ENCODE data around the gene PRELID3B.
"Not testable (repeated sequence)": the region's sequence is repeated elsewhere in the genome, so short reads cannot be mapped to it uniquely, and the experiment has no call there.

The PRELID3B gene

DNA sequence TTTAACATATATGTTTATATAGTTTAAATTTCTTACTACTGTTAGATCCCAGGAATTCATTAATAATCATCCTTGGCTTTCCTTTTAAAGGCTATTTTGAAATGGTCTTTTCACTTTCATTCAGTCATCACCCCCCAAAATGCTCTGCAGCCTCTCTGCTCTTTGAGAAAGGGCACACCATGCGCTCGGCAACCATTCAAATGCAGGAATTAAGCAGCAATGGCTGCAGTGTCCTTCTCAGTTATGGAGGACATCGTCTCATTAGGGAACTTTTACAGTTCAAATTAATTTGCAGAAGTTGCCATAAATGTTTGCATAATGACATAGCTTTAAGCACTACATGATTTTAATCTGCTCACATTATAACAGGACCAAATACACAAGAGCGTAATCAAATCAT, 17.1 kb downstream of the PRELID3B start:
- DNase-seq (ENCODE audit: low spot score): no peak

DNA sequence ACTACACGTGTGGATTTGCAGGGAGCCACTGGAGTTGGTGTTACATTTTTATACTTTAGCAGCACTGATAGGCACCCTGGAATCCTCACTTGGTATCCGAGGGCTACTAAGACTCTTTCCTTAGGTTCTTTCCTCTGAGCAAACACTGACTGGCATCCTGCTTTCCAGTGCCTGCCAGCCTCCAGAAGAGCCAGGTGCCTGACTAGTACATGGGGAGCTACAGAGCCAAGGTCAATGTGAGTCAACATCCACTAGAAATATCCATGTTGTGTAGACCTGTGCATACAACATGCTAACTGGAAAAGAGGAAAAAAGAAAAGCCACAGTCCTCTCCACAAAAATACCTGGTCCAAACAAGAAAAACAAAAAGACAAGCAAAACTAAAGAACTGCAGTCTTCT, 17.5 kb downstream of the PRELID3B start:
- DNase-seq (ENCODE audit: low spot score): no peak

- DNase-seq (ENCODE audit: low spot score): no peak
Observed at GRCh38 chr20:59024111-59024530, 18.5 kb downstream of the PRELID3B start.

- no peak for DNase-seq (ENCODE audit: low spot score)
Observed at GRCh38 chr20:59023616-59024015, 19.0 kb downstream of the PRELID3B start.

DNA sequence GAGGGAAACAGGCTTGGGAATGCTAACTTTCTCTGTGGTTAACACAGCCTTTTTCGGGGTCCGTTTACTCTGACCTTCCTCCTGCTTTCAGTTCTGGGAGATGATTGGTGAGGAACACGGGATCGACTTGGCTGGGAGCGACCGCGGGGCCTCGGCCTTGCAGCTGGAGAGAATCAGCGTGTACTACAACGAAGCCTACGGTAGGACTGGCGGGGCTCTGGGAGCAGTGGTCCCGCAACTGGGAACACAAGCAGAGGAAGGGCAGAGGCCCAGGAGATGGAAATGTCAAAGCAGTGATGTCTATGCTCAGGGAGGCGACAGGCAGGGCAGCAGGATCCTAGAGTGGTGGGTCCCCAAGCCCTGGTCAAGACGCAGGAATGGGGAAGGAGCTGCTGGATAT, 19.8 kb downstream of the PRELID3B start:
- no peak for DNase-seq (ENCODE audit: low spot score)

GRCh38 chr20:59020938-59021551, 21.5 kb downstream of the PRELID3B start:
- DNase-seq (ENCODE audit: low spot score): no peak

DNA sequence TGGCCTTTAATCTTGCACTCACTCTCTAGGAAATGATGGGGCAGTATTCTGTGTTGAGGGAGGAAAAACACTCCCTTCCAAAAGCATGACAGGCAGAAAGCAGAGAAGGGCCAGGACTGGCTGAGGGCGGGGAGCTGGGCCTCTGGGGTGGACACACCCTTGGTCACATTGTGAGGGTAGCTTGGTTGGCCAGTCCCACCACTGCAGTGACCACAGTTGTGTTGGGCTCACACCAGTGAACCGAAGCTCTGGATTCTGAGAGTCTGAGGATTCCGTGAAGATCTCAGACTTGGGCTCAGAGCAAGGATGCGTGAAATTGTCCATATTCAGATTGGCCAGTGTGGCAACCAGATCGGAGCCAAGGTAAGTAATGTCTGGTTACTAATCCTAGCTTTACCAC, 23.4 kb downstream of the PRELID3B start, which contains the start of gene TUBB1:
Gene TUBB1 (plus strand): TSS at position 213 of the 400 bp plus-strand sequence. CDS start 94 bp downstream, at position 307.
- DNase-seq (ENCODE audit: low spot score): no peak

DNA sequence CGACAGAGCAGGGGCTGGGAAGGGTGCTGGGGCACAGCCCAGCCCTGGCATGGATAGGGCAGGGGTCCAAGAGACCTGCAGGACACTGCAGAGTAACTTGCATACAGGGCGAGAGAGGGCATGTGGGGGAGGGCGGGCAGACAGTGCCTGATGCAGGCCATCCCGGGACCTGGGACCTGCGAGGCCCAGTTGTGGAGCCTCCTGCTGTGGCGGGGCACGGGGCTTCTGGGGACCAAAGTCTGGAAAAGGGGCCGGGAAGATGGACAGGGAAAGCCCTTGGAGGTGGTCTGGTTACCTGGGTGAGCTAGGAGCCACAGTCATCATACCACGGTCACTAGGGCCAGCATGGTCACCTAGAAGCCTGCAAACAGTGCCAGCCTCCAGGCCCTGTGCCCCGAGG, 23.8 kb downstream of the PRELID3B start:
- no peak for DNase-seq (ENCODE audit: low spot score)

DNA sequence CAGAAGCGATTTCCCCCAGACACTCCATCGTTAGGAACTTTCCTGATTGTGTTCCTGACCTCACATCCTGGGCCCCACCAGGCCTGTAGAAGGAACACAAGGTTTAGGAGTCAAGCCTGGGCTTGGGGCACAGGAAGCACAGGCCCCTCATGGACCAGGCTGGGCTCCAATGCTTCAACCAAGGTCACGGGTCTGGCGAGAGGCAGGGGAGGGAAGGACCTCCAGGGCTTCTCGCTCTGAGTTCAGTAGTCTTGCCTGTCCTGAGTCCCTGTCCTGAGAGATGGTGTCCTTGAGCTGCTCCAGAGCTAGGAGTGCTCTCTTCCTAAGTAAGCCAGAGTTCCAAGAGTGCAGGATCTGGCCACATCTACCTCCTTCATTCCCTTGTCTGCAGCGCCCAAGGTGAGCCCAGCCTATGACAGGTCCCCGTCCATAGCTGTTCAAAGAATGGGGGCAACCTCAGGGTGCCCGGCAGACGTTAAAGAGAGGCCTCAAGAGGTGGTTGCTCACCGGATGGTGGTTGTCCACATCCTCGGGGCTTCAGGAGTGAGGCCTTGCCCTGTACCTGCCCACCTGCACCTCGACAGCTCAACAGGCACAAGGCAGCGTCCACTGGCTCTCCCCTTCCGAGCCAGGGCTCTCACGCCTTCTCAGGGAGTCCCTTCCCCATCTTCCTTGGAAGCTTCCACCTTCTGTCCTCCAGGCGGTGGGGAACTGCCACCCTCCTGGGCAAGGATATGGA, 24.9 kb downstream of the PRELID3B start:
- DNase-seq (ENCODE audit: low spot score): no peak

DNA sequence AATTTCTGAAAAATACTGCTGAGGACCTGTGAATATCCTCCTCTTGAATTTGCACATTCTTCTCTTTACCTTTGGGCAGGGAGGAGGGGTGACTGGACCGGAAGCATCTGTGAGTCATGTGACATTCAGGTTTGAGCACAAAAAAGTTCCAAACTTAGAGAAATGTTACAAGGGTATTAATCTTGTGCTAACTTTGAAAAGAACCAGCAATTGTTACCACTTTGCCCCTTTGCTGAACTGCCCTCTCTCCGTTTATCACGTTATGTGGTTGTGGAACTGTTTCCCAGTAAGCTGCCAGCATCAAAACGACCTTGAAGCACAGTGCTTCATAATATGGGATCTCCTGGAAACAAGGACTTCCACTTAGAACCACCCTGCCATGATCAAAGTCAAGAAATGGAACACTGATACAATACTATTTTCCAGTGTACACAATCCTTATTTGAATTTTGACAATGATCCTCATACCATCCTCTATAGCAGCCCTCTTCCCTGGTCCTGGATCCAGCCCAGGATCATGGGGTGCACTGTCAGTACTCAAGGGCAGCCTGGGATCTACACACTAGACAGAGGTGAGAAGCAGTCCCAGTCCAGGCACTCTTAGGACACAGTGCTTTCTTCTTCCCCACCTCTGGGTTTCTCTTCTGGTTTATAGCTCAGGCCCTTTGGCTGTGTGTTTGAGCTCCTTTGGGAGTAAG, 25.6 kb downstream of the PRELID3B start:
- DNase-seq (ENCODE audit: low spot score): no peak

- no peak for DNase-seq (ENCODE audit: low spot score)
Observed at GRCh38 chr20:59015812-59016711, 26.5 kb downstream of the PRELID3B start.

- no peak for DNase-seq (ENCODE audit: low spot score)
Observed at GRCh38 chr20:59015411-59015810, 27.2 kb downstream of the PRELID3B start.

GRCh38 chr20:59014680-59015389, 27.8 kb downstream of the PRELID3B start:
- DNase-seq (ENCODE audit: low spot score): no peak

DNA sequence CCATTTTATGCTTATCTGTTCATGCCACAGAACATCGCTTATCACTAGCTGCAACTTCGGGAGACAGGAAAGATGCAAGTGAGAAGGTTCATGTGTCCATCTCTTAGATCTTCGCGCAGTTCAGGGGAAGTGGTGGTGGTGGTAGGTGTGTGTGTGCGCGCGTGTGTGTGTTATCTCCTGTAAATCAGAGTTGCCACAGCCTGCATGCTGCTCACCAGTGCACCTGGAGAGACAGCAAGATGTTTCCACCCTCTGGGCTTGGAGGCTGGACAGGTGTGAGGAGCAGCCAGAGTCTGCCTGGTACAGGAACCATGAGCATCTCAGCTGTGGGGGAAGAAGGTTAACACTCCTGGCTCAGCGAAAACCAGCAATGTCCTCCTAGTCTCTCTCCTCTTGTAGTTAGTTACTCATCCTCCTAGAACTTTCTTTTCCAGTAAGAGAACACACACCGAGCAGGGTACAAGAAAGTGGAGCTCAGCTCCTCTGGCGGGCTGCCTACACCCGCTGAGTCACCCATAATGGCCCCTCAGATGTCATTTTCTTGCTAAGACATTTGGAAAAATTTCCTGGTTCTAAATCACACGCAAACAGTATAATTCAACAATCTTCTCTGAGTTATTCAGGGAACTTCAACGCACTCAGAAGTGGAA, 28.5 kb downstream of the PRELID3B start:
- no peak for DNase-seq (ENCODE audit: low spot score)

GRCh38 chr20:59013031-59013951, 29.3 kb downstream of the PRELID3B start:
- DNase-seq (ENCODE audit: low spot score): no peak

DNA sequence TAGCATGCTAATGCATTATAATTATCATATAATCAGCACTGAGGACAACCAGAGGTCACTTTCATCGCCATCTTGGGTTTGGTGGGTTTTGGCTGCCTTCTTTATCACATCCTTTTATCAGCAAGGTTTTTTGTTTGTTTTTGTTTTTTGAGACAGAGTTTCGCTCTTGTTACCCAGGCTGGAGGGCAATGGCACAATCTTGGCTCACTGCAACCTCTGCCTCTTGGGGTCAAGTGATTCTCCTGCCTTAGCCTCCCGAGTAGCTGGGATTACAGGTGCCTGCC, 30.8 kb downstream of the PRELID3B start:
- not testable (repeated sequence) for DNase-seq (ENCODE audit: low spot score)

- no peak for DNase-seq (ENCODE audit: low spot score)
Observed at GRCh38 chr20:59010995-59011873, 31.4 kb downstream of the PRELID3B start.

DNA sequence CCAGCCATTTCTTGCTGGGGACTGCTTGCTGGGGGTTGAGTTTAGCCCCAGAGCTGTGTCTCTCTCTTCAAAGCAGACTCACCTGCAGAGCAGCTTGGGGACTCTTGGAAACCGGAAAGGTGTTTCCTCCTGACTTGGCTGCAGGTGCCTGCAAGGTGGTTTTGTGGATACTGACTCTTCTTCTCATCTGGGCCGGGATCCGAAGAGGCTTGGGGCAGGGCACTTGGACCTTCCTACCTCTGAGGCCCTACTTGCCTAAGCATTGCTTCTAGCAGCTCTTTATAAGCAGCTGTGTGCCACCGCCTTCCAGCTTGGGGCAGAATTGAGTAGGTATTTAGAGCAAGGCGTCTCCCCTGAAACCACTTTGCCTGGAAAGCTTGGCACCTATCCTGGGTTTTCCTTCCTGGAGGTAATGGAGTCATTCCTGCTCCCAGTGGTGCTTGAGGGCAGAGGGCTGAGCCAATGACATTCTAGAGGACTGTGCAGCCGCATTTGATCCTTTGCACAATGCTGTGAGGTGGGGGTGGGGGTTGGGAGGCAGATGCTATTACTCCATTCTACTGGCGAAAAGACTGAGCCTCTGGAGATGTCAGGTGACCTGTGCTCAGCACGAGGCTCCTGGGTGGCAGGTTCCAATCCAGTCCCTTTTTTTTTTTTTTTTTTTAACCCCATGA, 32.1 kb downstream of the PRELID3B start:
- no peak for DNase-seq (ENCODE audit: low spot score)

All from pons (tissue), 1 donor.